Mesenchymal stem cell (in vitro differentiated cells and primary cell): Measurements from ENCODE around the gene NID2.

Experiments used
- DNase-seq: peaks from one replicate; pipeline ENCODE4 v3.0.0-alpha.2; 2013
- H2AFZ ChIP-seq: one replicate; pipeline ENCODE4 v1.6.1; 2013; ENCODE audit warnings: low read depth, mild to moderate bottlenecking, control low read depth, inconsistent platforms, low read length, moderate library complexity
- H2AK5ac ChIP-seq: 2 replicates; pipeline ENCODE4 v1.6.1; 2013; ENCODE audit warnings: low read length, moderate library complexity, mild to moderate bottlenecking, inconsistent platforms; ENCODE audit not compliant: severe bottlenecking
- H2BK120ac ChIP-seq: one replicate; pipeline ENCODE4 v1.6.1; 2013; ENCODE audit warnings: low read depth, mild to moderate bottlenecking, inconsistent platforms, low read length, moderate library complexity
- H2BK12ac ChIP-seq, 2 experiments: one replicate each; pipeline ENCODE4 v1.6.1; 2013; ENCODE audit warnings: inconsistent platforms in 2 of 2, low read length in 2 of 2, mild to moderate bottlenecking in 2 of 2, moderate library complexity in 2 of 2, control low read depth in 1 of 2
- H2BK15ac ChIP-seq: one replicate; pipeline ENCODE4 v1.6.1; 2013; ENCODE audit warnings: mild to moderate bottlenecking, low read depth, inconsistent platforms; ENCODE audit not compliant: poor library complexity, severe bottlenecking
- H2BK5ac ChIP-seq: 2 replicates; pipeline ENCODE4 v1.6.1; 2013; ENCODE audit warnings: low read depth, mild to moderate bottlenecking, low read length, control low read depth, inconsistent platforms; ENCODE audit not compliant: poor library complexity, severe bottlenecking
- H3K14ac ChIP-seq, 2 experiments: one replicate each; pipeline ENCODE4 v1.6.1; 2013; ENCODE audit warnings: inconsistent platforms in 2 of 2, low read length in 2 of 2, control low read depth in 1 of 2, mild to moderate bottlenecking in 1 of 2, moderate library complexity in 1 of 2
- H3K18ac ChIP-seq, 2 experiments: one replicate each; pipeline ENCODE4 v1.6.1; 2013; ENCODE audit warnings: inconsistent platforms in 2 of 2, low read length in 2 of 2, control low read depth in 1 of 2, low read depth in 1 of 2, mild to moderate bottlenecking in 1 of 2
- H3K23ac ChIP-seq, 2 experiments: one replicate each; pipeline ENCODE4 v1.6.1; 2013; ENCODE audit warnings: inconsistent platforms in 2 of 2, low read length in 2 of 2, mild to moderate bottlenecking in 2 of 2, moderate library complexity in 2 of 2, control low read depth in 1 of 2
- H3K27ac ChIP-seq: 2 replicates; pipeline ENCODE4 v1.5.1; 2013; ENCODE audit warnings: mild to moderate bottlenecking, moderate library complexity, low read length, control low read depth, inconsistent platforms; ENCODE audit not compliant: poor library complexity, severe bottlenecking
- H3K27me3 ChIP-seq, 2 experiments: 2 replicates each; pipeline versions ENCODE4 v1.6.1 to v1.7.0; 2013; ENCODE audit warnings: low read length in 2 of 2, mild to moderate bottlenecking in 2 of 2, moderate library complexity in 2 of 2, control low read depth in 1 of 2, inconsistent platforms in 1 of 2; ENCODE audit not compliant: control insufficient read depth in 1 of 2, insufficient read depth in 1 of 2
- H3K36me3 ChIP-seq, 2 experiments: 2 replicates each; pipeline versions ENCODE4 v1.6.1 to v1.7.0; 2013; ENCODE audit warnings: low read length in 2 of 2, control low read depth in 1 of 2, inconsistent platforms in 1 of 2, low read depth in 1 of 2, mild to moderate bottlenecking in 1 of 2; ENCODE audit not compliant: insufficient read depth in 2 of 2, control insufficient read depth in 1 of 2
- H3K4ac ChIP-seq, 2 experiments: one replicate each; pipeline ENCODE4 v1.6.1; 2013; ENCODE audit warnings: inconsistent platforms in 2 of 2, low read length in 2 of 2, mild to moderate bottlenecking in 2 of 2, moderate library complexity in 2 of 2, control low read depth in 1 of 2, low read depth in 1 of 2
- H3K4me1 ChIP-seq: 2 replicates; pipeline ENCODE4 v1.6.1; 2013; ENCODE audit warnings: low read depth, low read length, control low read depth; ENCODE audit not compliant: control insufficient read depth, insufficient read depth
- H3K4me2 ChIP-seq: 2 replicates; pipeline ENCODE4 v1.6.1; 2013; ENCODE audit warnings: low read length, mild to moderate bottlenecking, inconsistent platforms; ENCODE audit not compliant: poor library complexity, severe bottlenecking
- H3K4me3 ChIP-seq, 2 experiments: 2 replicates each; pipeline versions ENCODE4 v1.5.1 to v1.7.0; 2013; ENCODE audit warnings: low read length in 2 of 2, mild to moderate bottlenecking in 2 of 2, control low read depth in 1 of 2, low read depth in 1 of 2; ENCODE audit not compliant: insufficient read depth in 1 of 2
- H3K79me1 ChIP-seq: replicated peaks from 2 replicates; pipeline ENCODE4 v1.6.1; 2013; ENCODE audit warnings: mild to moderate bottlenecking, control low read depth, low read length, inconsistent platforms; ENCODE audit not compliant: poor library complexity, severe bottlenecking
- H3K9ac ChIP-seq: 2 replicates; pipeline ENCODE4 v1.7.0; 2013; ENCODE audit warnings: mild to moderate bottlenecking, low read length, moderate library complexity
- H3K9me3 ChIP-seq: 2 replicates; pipeline ENCODE4 v1.7.0; 2013; ENCODE audit warnings: mild to moderate bottlenecking, low read length; ENCODE audit not compliant: control insufficient read depth
- H4K8ac ChIP-seq: one replicate; pipeline ENCODE4 v1.6.1; 2013; ENCODE audit warnings: inconsistent platforms, mild to moderate bottlenecking, low read length, moderate library complexity
- H4K91ac ChIP-seq: one replicate; pipeline ENCODE4 v1.6.1; 2013; ENCODE audit warnings: mild to moderate bottlenecking, low read length, inconsistent platforms
- WGBS: methylation state at CpG from one replicate; pipeline ENCODE4 v1.1.7; 2013; ENCODE audit warnings: mixed read lengths; 5-methylcytosine and 5-hydroxymethylcytosine counted together

NID2 gene

DNA sequence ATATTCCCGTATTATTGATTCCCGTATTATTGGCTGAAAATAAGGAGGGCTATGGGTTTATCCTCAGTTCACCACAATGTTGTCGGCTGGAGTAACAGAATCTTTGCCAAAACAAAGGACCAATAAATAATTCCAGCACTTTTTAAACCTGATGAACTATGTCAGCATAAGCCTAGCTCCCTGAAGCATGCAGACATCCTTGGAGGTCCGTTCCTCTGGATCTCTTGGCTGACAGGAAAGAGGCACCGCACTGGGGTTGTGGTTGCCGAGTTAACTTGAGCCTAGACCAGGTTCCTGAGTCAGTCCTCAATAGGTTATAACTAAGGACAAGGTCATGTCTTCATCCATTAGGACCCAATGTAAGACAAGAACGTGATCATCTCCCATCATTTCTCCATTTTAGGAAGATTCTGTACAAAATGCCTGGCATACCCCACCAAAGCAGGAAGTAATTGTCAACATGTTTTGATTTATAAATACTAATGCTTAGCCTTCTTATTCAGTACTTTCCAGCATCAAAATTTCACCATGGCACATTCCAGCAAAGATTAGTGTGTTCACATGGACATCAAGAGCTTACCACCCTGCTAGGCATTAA lies 36.6 kb downstream of the NID2 start:
- Histone ChIP-seq H3K18ac (peak overlapping the region in 1 of 2 experiments; percentile 3), H3K9ac (peak overlapping the region; percentile 79), H2AK5ac (no peak overlapping the region), H3K4me3 (peak overlapping the region in 1 of 2 experiments; percentile 29), H4K91ac (no peak overlapping the region), H3K4me1 (peaks cover 5% of the 10 kb centered on the region), H3K79me1 (no peaks in the 10 kb centered on the region), H2BK120ac (no peak overlapping the region), H3K9me3 (no peaks in the 10 kb centered on the region), H3K14ac (no peak overlapping the region), H3K23ac (no peak overlapping the region), H2AFZ (no peak overlapping the region), H2BK12ac (peak overlapping the region in 1 of 2 experiments; percentile 7), H2BK5ac (no peak overlapping the region), H3K27ac (no peak overlapping the region), H3K4ac (no peak overlapping the region), H4K8ac (no peak overlapping the region), H3K36me3 (peaks cover 0 to 30% of the 10 kb centered on the region in 2 experiments), H3K4me2 (no peak overlapping the region), H3K27me3 (no peaks in the 10 kb centered on the region), H2BK15ac (no peak overlapping the region)
- 34% methylated on average over 7 of the region's 7 CpGs for WGBS
- DNase-seq, result peak; percentile 64

- Histone ChIP-seq H2BK12ac (peak overlapping the region in 1 of 2 experiments; percentile 7), H3K4ac (peak overlapping the region in 1 of 2 experiments; percentile 2), H3K4me2 (no peak overlapping the region), H2BK120ac (no peak overlapping the region), H3K4me3 (peak overlapping the region in 1 of 2 experiments; percentile 29), H3K23ac (no peak overlapping the region), H3K27ac (no peak overlapping the region), H2BK5ac (no peak overlapping the region), H3K9ac (peak overlapping the region; percentile 79), H4K91ac (peak overlapping the region; percentile 87), H3K14ac (peak overlapping the region in 1 of 2 experiments; percentile 8), H3K4me1 (peaks cover 5% of the 10 kb centered on the region), H3K9me3 (no peaks in the 10 kb centered on the region), H2AK5ac (no peak overlapping the region), H3K79me1 (no peaks in the 10 kb centered on the region), H2AFZ (no peak overlapping the region), H3K27me3 (no peaks in the 10 kb centered on the region), H4K8ac (peak overlapping the region; percentile 81), H3K18ac (peak overlapping the region; percentile 44 to 81), H2BK15ac (no peak overlapping the region), H3K36me3 (peaks cover 2 to 30% of the 10 kb centered on the region in 2 experiments)
- WGBS, result 78% methylated on average over 3 of the region's 3 CpGs
- DNase-seq, result peak; percentile 77
Observed at GRCh38 chr14:52031781-52032180, 37.1 kb downstream of the NID2 start.

DNA sequence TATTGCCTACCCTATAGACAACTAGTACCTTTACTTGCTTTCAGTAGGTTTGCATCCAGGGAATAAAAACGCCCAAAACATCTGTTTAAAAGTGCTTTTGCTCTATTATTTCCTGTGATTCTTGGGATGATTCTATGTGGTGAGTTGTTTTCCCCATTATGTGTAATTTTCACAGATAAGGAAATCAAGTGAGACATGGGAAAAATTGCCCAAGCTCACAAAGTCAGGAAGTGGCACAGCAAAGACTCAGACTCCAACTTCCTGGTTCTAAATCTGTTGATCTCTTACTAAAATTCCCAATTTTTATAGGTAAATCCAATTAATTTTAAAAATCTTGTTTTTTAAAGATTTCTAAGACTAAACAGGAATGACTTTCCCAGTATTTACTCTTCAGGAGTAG lies 39.0 kb downstream of the NID2 start:
- Histone ChIP-seq H2AFZ (no peak overlapping the region), H2BK5ac (no peak overlapping the region), H3K14ac (no peak overlapping the region), H2BK120ac (no peak overlapping the region), H2AK5ac (no peak overlapping the region), H2BK15ac (no peak overlapping the region), H3K27me3 (no peaks in the 10 kb centered on the region), H2BK12ac (no peak overlapping the region), H3K4me2 (no peak overlapping the region), H3K4ac (no peak overlapping the region), H3K4me1 (peaks cover 10% of the 10 kb centered on the region), H4K8ac (no peak overlapping the region), H3K18ac (no peak overlapping the region), H4K91ac (no peak overlapping the region), H3K36me3 (peaks cover 2 to 23% of the 10 kb centered on the region in 2 experiments), H3K4me3 (no peak overlapping the region), H3K9me3 (no peaks in the 10 kb centered on the region), H3K23ac (no peak overlapping the region), H3K27ac (no peak overlapping the region), H3K9ac (no peak overlapping the region), H3K79me1 (no peaks in the 10 kb centered on the region)
- WGBS, result 100% methylated on average over 1 of the region's 1 CpG
- DNase-seq, result no peak

DNA sequence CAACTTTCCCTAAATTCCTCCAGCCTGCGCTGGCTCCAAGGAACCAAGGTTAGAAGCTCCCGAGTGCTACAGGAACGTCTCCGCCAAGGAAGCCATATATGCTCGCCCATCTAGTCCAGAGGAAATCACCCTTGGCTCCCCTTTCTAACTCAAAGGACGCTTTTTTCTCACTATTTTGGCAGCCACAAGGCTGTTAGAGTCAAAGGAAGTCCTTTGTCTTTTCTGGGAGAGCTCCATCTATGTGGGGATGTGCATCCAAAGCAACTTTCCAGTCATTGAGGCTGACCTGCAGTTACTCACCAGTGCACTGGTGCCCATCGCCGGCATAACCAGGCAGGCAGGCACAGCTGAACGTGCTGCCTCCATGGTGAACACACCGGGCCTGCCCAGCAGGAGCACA lies 42.0 kb downstream of the NID2 start:
- H3K36me3 ChIP-seq, result peaks cover 2 to 23% of the 10 kb centered on the region in 2 experiments
- DNase-seq, result no peak
- H3K27ac ChIP-seq, result no peak overlapping the region
- no peak overlapping the region for H4K8ac ChIP-seq
- peak overlapping the region in 1 of 2 experiments; percentile 86 for H3K14ac ChIP-seq
- peak overlapping the region in 1 of 2 experiments; percentile 85 for H2BK12ac ChIP-seq
- no peak overlapping the region for H2BK5ac ChIP-seq
- H3K27me3 ChIP-seq, result no peaks in the 10 kb centered on the region
- no peak overlapping the region for H3K9ac ChIP-seq
- H2AFZ ChIP-seq, result no peak overlapping the region
- H2BK15ac ChIP-seq, result no peak overlapping the region
- peaks cover 4% of the 10 kb centered on the region for H3K4me1 ChIP-seq
- H3K4ac ChIP-seq, result peak overlapping the region in 1 of 2 experiments; percentile 47
- peak overlapping the region; percentile 5 for H4K91ac ChIP-seq
- no peak overlapping the region for H3K4me2 ChIP-seq
- 97% methylated on average over 10 of the region's 10 CpGs for WGBS
- no peak overlapping the region for H2BK120ac ChIP-seq
- H2AK5ac ChIP-seq, result no peak overlapping the region
- no peak overlapping the region for H3K4me3 ChIP-seq
- H3K79me1 ChIP-seq, result no peaks in the 10 kb centered on the region
- peak overlapping the region in 1 of 2 experiments; percentile 95 for H3K23ac ChIP-seq
- no peaks in the 10 kb centered on the region for H3K9me3 ChIP-seq
- peak overlapping the region in 1 of 2 experiments; percentile 84 for H3K18ac ChIP-seq
